MM.1S (cell line): ENCODE measurements around the gene CHDH.
A peak's percentile ranks its signal among the peaks of the same experiment; 100 is the strongest.

Experiments
- DNase-seq: peaks from one replicate; pipeline ENCODE4 v3.0.0-alpha.2; 2015
- H2AFZ ChIP-seq: fragments of 300-600 bp; sonication (generic); 2 replicates; pipeline ENCODE4 v1.6.0; 2016; ENCODE audit warnings: antibody characterized with exemption, low read length
- H3F3A ChIP-seq: fragments of 300-600 bp; sonication (generic); 2 replicates; pipeline ENCODE4 v1.6.1; 2016; ENCODE audit warnings: mild to moderate bottlenecking, antibody characterized with exemption, low read length, moderate library complexity, mixed read lengths; ENCODE audit not compliant: insufficient read depth
- H3K27ac ChIP-seq: fragments of 300-600 bp; sonication (generic); 2 replicates; pipeline ENCODE4 v1.5.1; 2016; ENCODE audit warnings: mild to moderate bottlenecking, low read length
- H3K27me3 ChIP-seq: fragments of 300-600 bp; sonication (generic); replicated peaks from 2 replicates; pipeline ENCODE4 v1.6.0; 2016; ENCODE audit warnings: low read length; ENCODE audit not compliant: insufficient read depth
- H3K36me3 ChIP-seq: fragments of 300-600 bp; sonication (generic); replicated peaks from 2 replicates; pipeline ENCODE4 v1.6.1; 2016; ENCODE audit warnings: mild to moderate bottlenecking, low read length, mixed read lengths; ENCODE audit not compliant: insufficient read depth
- H3K4me1 ChIP-seq: fragments of 300-600 bp; sonication (generic); 2 replicates; pipeline ENCODE4 v1.6.1; 2016; ENCODE audit warnings: low read length, mixed read lengths
- H3K4me2 ChIP-seq: fragments of 300-600 bp; sonication (generic); 2 replicates; pipeline ENCODE4 v1.6.0; 2016; ENCODE audit warnings: low read depth, low read length
- H3K4me3 ChIP-seq: fragments of 300-600 bp; sonication (generic); 2 replicates; pipeline ENCODE4 v1.5.1; 2016; ENCODE audit warnings: low read length, mixed read lengths
- H3K79me2 ChIP-seq: fragments of 300-600 bp; sonication (generic); 2 replicates; pipeline ENCODE4 v1.6.1; 2016; ENCODE audit warnings: mixed run types, low read length, mixed read lengths
- H3K9ac ChIP-seq: fragments of 300-600 bp; sonication (generic); 2 replicates; pipeline ENCODE4 v1.6.1; 2016; ENCODE audit warnings: low read length, mixed read lengths
- H3K9me2 ChIP-seq: fragments of 300-600 bp; sonication (generic); replicated peaks from 2 replicates; pipeline ENCODE4 v1.6.1; 2016; ENCODE audit warnings: mild to moderate bottlenecking, low read length, mixed read lengths; ENCODE audit not compliant: insufficient read depth
- H3K9me3 ChIP-seq: fragments of 300-600 bp; sonication (generic); replicated peaks from 2 replicates; pipeline ENCODE4 v1.6.1; 2016; ENCODE audit warnings: mild to moderate bottlenecking, low read length, mixed read lengths; ENCODE audit not compliant: insufficient read depth
- H4K20me1 ChIP-seq: fragments of 300-600 bp; sonication (generic); 2 replicates; pipeline ENCODE4 v1.6.1; 2016; ENCODE audit warnings: mild to moderate bottlenecking, low read length, moderate library complexity, mixed read lengths; ENCODE audit not compliant: insufficient read depth
- CTCF ChIP-seq: fragments of 300-600 bp; sonication (generic); IDR thresholded peaks from 2 replicates; pipeline ENCODE4 v1.5.1; 2016; ENCODE audit warnings: antibody characterized with exemption, low read length, mixed read lengths
- EZH2 ChIP-seq: fragments of 300-600 bp; sonication (generic); optimal IDR thresholded peaks from 2 replicates; pipeline ENCODE3; 2017; ENCODE audit warnings: low read depth, mild to moderate bottlenecking, antibody characterized with exemption, low read length, mixed read lengths
- EZH2phosphoT487 ChIP-seq: fragments of 300-600 bp; sonication (generic); IDR thresholded peaks from 2 replicates; pipeline ENCODE4 v1.6.1; 2018; ENCODE audit warnings: antibody characterized with exemption, low read length

Gene CHDH

GRCh38 chr3:53843195-53844177, 2.7 kb downstream of the CHDH start:
- Histone ChIP-seq H3K27ac (peak overlapping the region; percentile 85), H4K20me1 (no peaks in the 10 kb centered on the region), H3F3A (peaks cover 24% of the 10 kb centered on the region), H3K27me3 (no peaks in the 10 kb centered on the region), H3K36me3 (no peaks in the 10 kb centered on the region), H3K9ac (peak overlapping the region; percentile 22; the same call in 1 of the 2 replicates), H3K4me2 (peak overlapping the region; percentile 99; the same call in 1 of the 2 replicates), H3K9me3 (no peaks in the 10 kb centered on the region), H2AFZ (peak overlapping the region; percentile 25; the same call in 1 of the 2 replicates), H3K4me1 (peaks cover 21% of the 10 kb centered on the region), H3K9me2 (no peaks in the 10 kb centered on the region), H3K79me2 (no peaks in the 10 kb centered on the region; the same call in 1 of the 2 replicates), H3K4me3 (no peak overlapping the region)
- no peak for TF ChIP-seq EZH2phosphoT487
- TF ChIP-seq EZH2 = no peak
- no peak for TF ChIP-seq CTCF
- peak; percentile 72 for DNase-seq

- no peak overlapping the region for H3K4me2 ChIP-seq
- H4K20me1 ChIP-seq = no peaks in the 10 kb centered on the region
- H3K4me1 ChIP-seq = peaks cover 21% of the 10 kb centered on the region
- no peaks in the 10 kb centered on the region for H3K36me3 ChIP-seq
- H3K27me3 ChIP-seq = no peaks in the 10 kb centered on the region
- H3K9ac ChIP-seq = no peak overlapping the region
- H3K27ac ChIP-seq = no peak overlapping the region
- no peak for DNase-seq
- TF ChIP-seq CTCF = no peak
- H3K79me2 ChIP-seq = no peaks in the 10 kb centered on the region; the same call in 1 of the 2 replicates
- no peaks in the 10 kb centered on the region for H3K9me2 ChIP-seq
- no peak overlapping the region for H3K4me3 ChIP-seq
- H3K9me3 ChIP-seq = no peaks in the 10 kb centered on the region
- no peak overlapping the region for H2AFZ ChIP-seq
- peaks cover 24% of the 10 kb centered on the region for H3F3A ChIP-seq
These were observed 3.6 kb downstream of the CHDH start for GRCh38 chr3:53842436-53843194.

- Histone ChIP-seq H3K27ac (no peak overlapping the region), H3K9ac (no peak overlapping the region), H4K20me1 (no peaks in the 10 kb centered on the region), H3K9me2 (no peaks in the 10 kb centered on the region), H2AFZ (no peak overlapping the region), H3K4me3 (no peak overlapping the region), H3F3A (peaks cover 24% of the 10 kb centered on the region), H3K79me2 (no peaks in the 10 kb centered on the region; the same call in 1 of the 2 replicates), H3K36me3 (no peaks in the 10 kb centered on the region), H3K27me3 (no peaks in the 10 kb centered on the region), H3K4me2 (no peak overlapping the region), H3K9me3 (no peaks in the 10 kb centered on the region), H3K4me1 (peaks cover 21% of the 10 kb centered on the region)
- no peak for DNase-seq
- TF ChIP-seq EZH2 (no peak), EZH2phosphoT487 (no peak), CTCF (no peak)
These were observed 4.9 kb downstream of the CHDH start for GRCh38 chr3:53841296-53841695.
